GM13977 (cell line): ENCODE data around the gene RBM19.

Experiments
- DNase-seq: peaks from one replicate; pipeline ENCODE4 v3.0.0; 2012; ENCODE audit warnings: low spot score
- CTCF ChIP-seq: IDR thresholded peaks from 2 replicates; pipeline ENCODE4 v1.5.1; 2012; ENCODE audit warnings: mild to moderate bottlenecking, control low read depth; ENCODE audit not compliant: insufficient read depth; ENCODE audit errors: extremely low read depth, missing control alignments
- in situ Hi-C: fragments of 300-500 bp; cut with MboI; formaldehyde crosslinking; loops from one replicate; pipeline ENCODE4 v1.12.0; 2022; ENCODE audit warnings: low sequenced_read_pairs, low pct_unique_long_range_greater_than_20kb, mixed read lengths, inconsistent platforms; ENCODE audit not compliant: unreplicated experiment

The RBM19 gene

GRCh38 chr12:113895176-113895575, 70.9 kb downstream of the RBM19 start:
- in situ Hi-C loops: no loop called here
- no peak for TF ChIP-seq CTCF
- DNase-seq: no peak

GRCh38 chr12:113894697-113895096, 71.4 kb downstream of the RBM19 start:
- TF ChIP-seq CTCF: no peak
- in situ Hi-C loops: no loop called here
- no peak for DNase-seq

- no peak for TF ChIP-seq CTCF
- in situ Hi-C loops: no loop called here
- no peak for DNase-seq
Observed at GRCh38 chr12:113893221-113893620, 72.9 kb downstream of the RBM19 start.

- TF ChIP-seq CTCF: no peak
- in situ Hi-C loops: no loop called here
- no peak for DNase-seq
Observed at GRCh38 chr12:113892556-113892955, 73.6 kb downstream of the RBM19 start.

GRCh38 chr12:113891739-113892520, 74.2 kb downstream of the RBM19 start:
- TF ChIP-seq CTCF: no peak
- no peak for DNase-seq
- in situ Hi-C loops: no loop called here

- no peak for TF ChIP-seq CTCF
- in situ Hi-C loops: no loop called here
- DNase-seq: no peak
Observed at GRCh38 chr12:113891167-113891692, 74.9 kb downstream of the RBM19 start.
